ENCODE data around the gene ONECUT2.

DNA sequence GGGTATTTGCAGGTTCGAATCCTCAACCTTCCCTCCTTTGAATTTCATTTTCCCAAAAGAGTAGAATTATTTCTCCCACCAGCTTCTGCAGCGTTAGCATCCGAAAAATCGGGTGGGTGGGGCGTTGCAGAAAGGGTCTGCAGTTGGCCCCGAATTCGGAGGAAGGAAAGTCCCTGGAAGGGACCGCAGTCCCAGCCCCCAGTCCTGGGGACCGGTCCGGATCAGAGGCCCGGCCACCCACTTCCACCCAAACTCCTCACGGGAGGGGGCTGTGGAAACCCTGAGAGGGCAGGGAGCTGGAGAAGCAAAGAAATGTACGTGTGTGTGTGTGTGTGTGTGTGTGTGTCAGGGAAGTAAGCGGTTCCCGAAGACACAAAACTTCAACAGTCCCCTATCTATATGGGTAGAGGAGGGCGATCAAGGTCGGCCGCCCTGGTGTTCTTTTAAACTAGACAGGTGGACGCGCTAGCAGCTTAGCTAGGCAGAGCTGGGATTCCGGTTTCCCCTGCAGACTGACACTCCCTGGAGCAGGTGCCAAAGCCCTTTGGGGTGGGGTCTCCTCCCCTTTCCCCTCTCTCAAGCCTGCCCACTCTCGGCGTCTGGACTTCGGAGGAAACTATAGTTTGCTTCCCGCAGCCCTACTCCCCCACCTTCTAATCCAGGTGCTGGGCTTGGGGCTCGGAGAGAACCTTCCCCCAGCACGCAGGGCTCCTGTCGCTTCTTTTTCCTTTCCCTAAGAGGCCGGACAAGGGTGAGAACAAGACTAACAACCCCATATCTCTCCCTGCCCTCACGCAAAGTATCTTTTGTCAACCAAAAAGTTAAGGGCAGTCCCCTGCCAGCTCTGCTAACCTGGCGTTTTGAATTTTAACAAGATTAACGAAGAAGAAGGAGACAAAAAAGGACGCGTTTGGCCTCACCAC is 4.8 kb upstream of the ONECUT2 start:
- no peak for TF ChIP-seq TRIM24 (IDR thresholded peaks at IDR 0.05)
- TF ChIP-seq BHLHE40 (IDR thresholded peaks at IDR 0.05; ENCODE audit: low read length): no peak
- no peak for TF ChIP-seq SIX5 (IDR thresholded peaks at IDR 0.05; ENCODE audit: borderline replicate concordance in 1 of 2, insufficient read depth in 1 of 2, low read depth in 1 of 2, low read length in 2 of 2)
- TF ChIP-seq POLR2A (conservative IDR thresholded peaks at IDR 0.05): no peak
- no peak for TF ChIP-seq FOXA1 (IDR thresholded peaks at IDR 0.05; ENCODE audit: borderline replicate concordance)
- no peak for TF ChIP-seq HDGF (IDR thresholded peaks at IDR 0.05)
- no peak for TF ChIP-seq EZH2 (IDR thresholded peaks at IDR 0.05; ENCODE audit: borderline replicate concordance, low read depth, low read length)
- no peak for TF ChIP-seq ETV6 (IDR thresholded peaks at IDR 0.05; ENCODE audit: borderline replicate concordance in 1 of 2, low read depth in 2 of 2, low read length in 1 of 2)
- no peak for TF ChIP-seq ETV6 (CRISPR knock-in tag; IDR thresholded peaks at IDR 0.05; ENCODE audit: borderline replicate concordance)
